KBM-7 (cell line): ENCODE data around the gene MAGEL2.
A peak's percentile ranks its signal among the peaks of the same experiment; 100 is the strongest.

Experiments used
- DNase-seq: peaks from one replicate; pipeline ENCODE4 v3.0.0-alpha.2; 2015
- in situ Hi-C: fragments of 300-500 bp; cut with MboI; formaldehyde crosslinking; loops from 2 replicates; pipeline ENCODE4 v1.14.3; 2020; ENCODE audit warnings: low sequenced_read_pairs, low pct_unique_long_range_greater_than_20kb, mixed read lengths

The MAGEL2 gene

GRCh38 chr15:23647421-23648370 lies at the start of gene MAGEL2:
TSS of gene MAGEL2 (minus strand) at chr15:23647867. CDS start at chr15:23647742, 125 bp downstream.
- no peak for DNase-seq
- in situ Hi-C loops: no loop called here

- DNase-seq: no peak
- in situ Hi-C loops: no loop called here
Observed at GRCh38 chr15:23695282-23695681, 47.6 kb upstream of the MAGEL2 start.

GRCh38 chr15:23694592-23694991 lies 46.9 kb upstream of the MAGEL2 start:
- DNase-seq: no peak
- in situ Hi-C loops: no loop called here

GRCh38 chr15:23690450-23690852 lies 42.8 kb upstream of the MAGEL2 start:
- DNase-seq: no peak
- in situ Hi-C loops: no loop called here

GRCh38 chr15:23690015-23690414 lies 42.3 kb upstream of the MAGEL2 start:
- in situ Hi-C loops: no loop called here
- DNase-seq: no peak

- in situ Hi-C loops: no loop called here
- no peak for DNase-seq
Observed at GRCh38 chr15:23687143-23687470, 39.4 kb upstream of the MAGEL2 start, which contains the start of gene NDN. TSS of gene NDN (minus strand) at chr15:23687305. CDS start at chr15:23687217, 88 bp downstream.

- in situ Hi-C loops: no loop called here
- DNase-seq: no peak
Observed at GRCh38 chr15:23686466-23687142, 38.9 kb upstream of the MAGEL2 start.

- in situ Hi-C loops: no loop called here
- DNase-seq: no peak
Observed at GRCh38 chr15:23671481-23671880, 23.8 kb upstream of the MAGEL2 start.

- no peak for DNase-seq
- in situ Hi-C loops: no loop called here
Observed at GRCh38 chr15:23670970-23671369, 23.3 kb upstream of the MAGEL2 start.

- in situ Hi-C loops: no loop called here
- DNase-seq: no peak
Observed at GRCh38 chr15:23663232-23663631, 15.6 kb upstream of the MAGEL2 start.

- in situ Hi-C loops: no loop called here
- DNase-seq: peak; percentile 7
Observed at GRCh38 chr15:23648920-23649515, 1.4 kb upstream of the MAGEL2 start.

GRCh38 chr15:23647001-23647295 lies 719 bp downstream of the MAGEL2 start:
- in situ Hi-C loops: no loop called here
- no peak for DNase-seq

- in situ Hi-C loops: no loop called here
- no peak for DNase-seq
Observed at GRCh38 chr15:23646165-23647000, 1.3 kb downstream of the MAGEL2 start.

- DNase-seq: no peak
- in situ Hi-C loops: no loop called here
Observed at GRCh38 chr15:23645371-23646164, 2.1 kb downstream of the MAGEL2 start.

- no peak for DNase-seq
- in situ Hi-C loops: no loop called here
Observed at GRCh38 chr15:23644829-23645228, 2.8 kb downstream of the MAGEL2 start.

- DNase-seq: peak; percentile 70
- in situ Hi-C loops: no loop called here
Observed at GRCh38 chr15:23642413-23643044, 5.1 kb downstream of the MAGEL2 start.

- in situ Hi-C loops: no loop called here
- no peak for DNase-seq
Observed at GRCh38 chr15:23634181-23634580, 13.5 kb downstream of the MAGEL2 start.

- in situ Hi-C loops: no loop called here
- DNase-seq: peak; percentile 6
Observed at GRCh38 chr15:23629234-23629805, 18.3 kb downstream of the MAGEL2 start.
